A549 treated with dexamethasone at 1 μM for 4 hours (cell line): ENCODE measurements around the gene TM9SF4. TPM values are rescaled to one million over a fixed set of nuclear protein-coding genes. Genes with fewer than 3 reads are reported as not detected.

Experiments
- total RNA-seq: library from RNA; stranded (reverse); fragments of 200-300 nt; extraction: Qiagen RNA extraction; gene quantifications from 5 replicates; pipeline ENCODE4 v1.2.3, GENCODE V29; 2022

The TM9SF4 gene
- total RNA-seq, result 30.5 to 41.7 TPM (median 40.4 TPM) in 5 replicates

GRCh38 chr20:32109392-32110172, at the start of gene TM9SF4:
TSS of gene TM9SF4 (plus strand) at chr20:32109714. CDS start at chr20:32109741, 27 bp downstream.

GRCh38 chr20:32207626-32208498, 98.3 kb downstream of the TM9SF4 start, which contains the start of the genes PLAGL2 and POFUT1:
TSS of gene PLAGL2 (minus strand) at chr20:32207743. CDS start at chr20:32202178, 5,565 bp downstream.
TSS of gene POFUT1 (plus strand) at chr20:32207880. CDS start at chr20:32207942, 62 bp downstream.

Other genes with a start within 250 kb of the TM9SF4 start
- gene DUSP15, start 239.2 kb upstream of the TM9SF4 start, total RNA-seq, result 0.49 to 0.98 TPM (median 0.66 TPM) in 5 replicates
- 0.05 to 0.07 TPM in 2 of 5 replicates, not detected in the others for gene TTLL9, start 239.1 kb upstream of the TM9SF4 start, total RNA-seq
- 23.8 to 27.1 TPM (median 25.6 TPM) in 5 replicates for gene PDRG1, start 157.7 kb upstream of the TM9SF4 start, total RNA-seq
- 0.01 TPM in 2 of 5 replicates, not detected in the others for gene XKR7, start 141.6 kb upstream of the TM9SF4 start, total RNA-seq
- gene CCM2L, start 99.3 kb upstream of the TM9SF4 start, total RNA-seq, result 0.22 to 0.42 TPM (median 0.35 TPM) in 5 replicates
- 0.06 to 0.16 TPM (median 0.12 TPM) in 5 replicates for gene HCK, start 57.5 kb upstream of the TM9SF4 start, total RNA-seq
- gene PLAGL2, start 98.0 kb downstream of the TM9SF4 start, total RNA-seq, result 17.2 to 22.5 TPM (median 19.9 TPM) in 5 replicates
- 36.8 to 49.2 TPM (median 47.0 TPM) in 5 replicates for gene POFUT1, start 98.2 kb downstream of the TM9SF4 start, total RNA-seq
- 22.7 to 28.8 TPM (median 27.2 TPM) in 5 replicates for gene KIF3B, start 167.9 kb downstream of the TM9SF4 start, total RNA-seq
- gene ASXL1, start 248.6 kb downstream of the TM9SF4 start, total RNA-seq, result 25.8 to 34.6 TPM (median 32.2 TPM) in 5 replicates